GM12878 (cell line): ENCODE measurements around the gene TMUB1. TPM values are rescaled to one million over a fixed set of nuclear protein-coding genes. Genes with fewer than 3 reads are reported as not detected.

Source experiments
- ATAC-seq: fragments of 200-7000 bp; cut with Tn5 transposase; 3 replicates; pipeline ENCODE4 v1.9.1; 2020; ENCODE audit warnings: mild to moderate bottlenecking, moderate library complexity
- BruUV-seq: library from RNA; stranded (reverse); fragments of 400-500 nt; replicated peaks from 2 replicates; lab custom pipeline; 2021; lab: Mats Ljungman, UMichigan
- CTCF ChIA-PET: fragments of 300-600 bp; sonication (Branson Sonifier 250); formaldehyde crosslinking; extraction: SDS; loops from one replicate; lab custom pipeline; 2021; ENCODE audit warnings: inconsistent platforms; lab: Yijun Ruan, JAX
- POLR2A ChIA-PET: fragments of 350-600 bp; formaldehyde crosslinking; extraction: SDS; loops from one replicate; lab custom pipeline; 2021; ENCODE audit warnings: inconsistent platforms; lab: Charles Lee
- RAD21 ChIA-PET: fragments of 300-600 bp; sonication (Branson Sonifier 250); formaldehyde crosslinking; loops from one replicate; lab custom pipeline; 2023; ENCODE audit warnings: antibody characterized with exemption; ENCODE audit not compliant: unreplicated experiment; lab: Charles Lee
- SMC1A ChIA-PET: fragments of 300-600 bp; sonication (Branson Sonifier 250); formaldehyde crosslinking; loops from one replicate; lab custom pipeline; 2023; ENCODE audit not compliant: unreplicated experiment, uncharacterized antibody; lab: Charles Lee
- DNase-seq: peaks from one replicate; pipeline ENCODE4 v3.0.0-alpha.2; 2011; ENCODE audit warnings: low read depth, low spot score
- FAIRE-seq: peaks from 3 replicates; lab custom pipeline; 2011; peaks lifted over from hg19 to GRCh38; lab: Jason Lieb, UNC
- H2AFZ ChIP-seq: 2 replicates; pipeline ENCODE4 v1.6.0; 2011; ENCODE audit warnings: low read depth, low read length, control low read depth; ENCODE audit not compliant: control insufficient read depth
- H3K27ac ChIP-seq: 2 replicates; pipeline ENCODE4 v1.5.1; 2011; ENCODE audit warnings: control low read depth; ENCODE audit not compliant: control insufficient read depth, insufficient read depth
- H3K27me3 ChIP-seq, 2 experiments: replicated peaks in 1 of 2; 2 replicates each; pipeline versions ENCODE4 v1.6.0 to v1.6.1; 2011; ENCODE audit warnings: low read length in 1 of 2; ENCODE audit not compliant: control insufficient read depth in 2 of 2, insufficient read depth in 2 of 2
- H3K36me3 ChIP-seq, 2 experiments: 2 replicates each; pipeline ENCODE4 v1.5.1; 2011; ENCODE audit warnings: low read length in 1 of 2; ENCODE audit not compliant: control insufficient read depth in 2 of 2, insufficient read depth in 2 of 2
- H3K4me1 ChIP-seq: 2 replicates; pipeline ENCODE4 v1.6.1; 2011; ENCODE audit warnings: mild to moderate bottlenecking, low read length, moderate library complexity, mixed read lengths; ENCODE audit not compliant: control insufficient read depth, insufficient read depth
- H3K4me2 ChIP-seq: 2 replicates; pipeline ENCODE4 v1.6.0; 2011; ENCODE audit warnings: control low read depth; ENCODE audit not compliant: control insufficient read depth, insufficient read depth
- H3K4me3 ChIP-seq: fragments of 200-600 bp; sonication (generic); 2 replicates; pipeline ENCODE4 v1.5.1; 2016
- H3K79me2 ChIP-seq: 2 replicates; pipeline ENCODE4 v1.6.0; 2011; ENCODE audit warnings: low read length; ENCODE audit not compliant: control insufficient read depth, insufficient read depth
- H3K9ac ChIP-seq: 2 replicates; pipeline ENCODE4 v1.8.0; 2011; ENCODE audit warnings: low read length, control low read depth, mixed read lengths; ENCODE audit not compliant: control insufficient read depth, insufficient read depth
- H3K9me3 ChIP-seq: replicated peaks from 3 replicates; pipeline ENCODE4 v1.5.1; 2011; ENCODE audit warnings: mild to moderate bottlenecking, low read length; ENCODE audit not compliant: control insufficient read depth, insufficient read depth
- H4K20me1 ChIP-seq: 2 replicates; pipeline ENCODE4 v1.6.0; 2011; ENCODE audit not compliant: control insufficient read depth, insufficient read depth
- ASH2L ChIP-seq: fragments of 300-600, 200-600 bp; sonication (generic); IDR thresholded peaks from 2 replicates; pipeline ENCODE4 v1.6.1; 2017; ENCODE audit warnings: low read depth, mild to moderate bottlenecking, borderline replicate concordance
- CBX3 ChIP-seq: fragments of 200-600 bp; sonication (generic); IDR thresholded peaks from 2 replicates; pipeline ENCODE4 v1.6.1; 2016; ENCODE audit warnings: low read depth, borderline replicate concordance
- CHD4 ChIP-seq: fragments of 200-600 bp; sonication (generic); IDR thresholded peaks from 2 replicates; pipeline ENCODE4 v1.6.1; 2016; ENCODE audit warnings: mild to moderate bottlenecking
- EED ChIP-seq: sonication (generic); IDR thresholded peaks from 2 replicates; pipeline ENCODE4 v1.6.1; 2016; ENCODE audit warnings: antibody characterized with exemption, low read depth
- FOXK2 ChIP-seq: fragments of 450-650 bp; IDR thresholded peaks from 2 replicates; pipeline ENCODE4 v1.6.1; 2017; ENCODE audit warnings: mild to moderate bottlenecking, moderate library complexity
- JUND ChIP-seq: IDR thresholded peaks from 2 replicates; pipeline ENCODE4 v1.6.1; 2012; ENCODE audit warnings: low read depth, mild to moderate bottlenecking, low read length, improper control_type of control experiment, moderate library complexity
- KAT2A ChIP-seq: conservative IDR thresholded peaks from 2 replicates; pipeline ENCODE4 v1.6.1; 2011; ENCODE audit warnings: low read depth, low read length; ENCODE audit not compliant: control insufficient read depth
- MXI1 ChIP-seq: fragments of 150-350 bp; IDR thresholded peaks from 2 replicates; pipeline ENCODE4 v1.6.1; 2011; ENCODE audit warnings: low read depth, mild to moderate bottlenecking, inconsistent platforms, low read length, improper control_type of control experiment
- PML ChIP-seq: IDR thresholded peaks from 2 replicates; pipeline ENCODE4 v1.6.1; 2012; ENCODE audit warnings: low read length, inconsistent platforms
- POLR2AphosphoS5 ChIP-seq: IDR thresholded peaks from 2 replicates; pipeline ENCODE4 v1.6.1; 2011; ENCODE audit warnings: mild to moderate bottlenecking, low read length, inconsistent platforms
- RAD21 ChIP-seq: IDR thresholded peaks from 2 replicates; pipeline ENCODE4 v1.6.1; 2011; ENCODE audit warnings: mild to moderate bottlenecking, low read depth, low read length, moderate library complexity; ENCODE audit not compliant: insufficient read depth
- RCOR1 ChIP-seq: conservative IDR thresholded peaks from 2 replicates; pipeline ENCODE4 v1.6.1; 2012; ENCODE audit warnings: low read depth, low read length, improper control_type of control experiment
- SPI1 ChIP-seq: IDR thresholded peaks from 2 replicates; pipeline ENCODE4 v1.6.1; 2011; ENCODE audit warnings: low read depth, mild to moderate bottlenecking, low read length, moderate library complexity, borderline replicate concordance; ENCODE audit not compliant: insufficient read depth
- TBL1XR1 ChIP-seq: IDR thresholded peaks from 2 replicates; pipeline ENCODE4 v1.6.1; 2012; ENCODE audit warnings: low read depth, low read length, improper control_type of control experiment
- TCF7 ChIP-seq: IDR thresholded peaks from 2 replicates; pipeline ENCODE4 v1.6.1; 2014; ENCODE audit warnings: antibody characterized with exemption, borderline replicate concordance
- WGBS: methylation state at CpG from one replicate; pipeline ENCODE4 v1.1.6; 2016; ENCODE audit warnings: low lambda C conversion rate; ENCODE audit not compliant: insufficient replicate concordance, insufficient coverage; ENCODE audit errors: missing lambda C conversion rate; 5-methylcytosine and 5-hydroxymethylcytosine counted together
- in situ Hi-C: fragments of 300-500 bp; cut with MboI; formaldehyde crosslinking; loops from 9 replicates; pipeline ENCODE4 v1.14.3; 2018; ENCODE audit warnings: mixed read lengths
- intact Hi-C: fragments of 100-400 bp; cut with micrococcal nuclease; formaldehyde crosslinking; loops from one replicate; pipeline ENCODE4 v1.14.2; 2022; ENCODE audit not compliant: unreplicated experiment
- polyA plus RNA-seq, 11 experiments: library from polyadenylated mRNA; depleted of rRNA in 4 of 11; unstranded in 6 of 11; stranded (reverse) in 5 of 11; fragments of >200 nt; fragmentation: Nextera tagmentation in 4 of 11; fragmentation: Illumina TruSeq in 1 of 11; extraction: Ambion mirVana in 4 of 11; extraction: Trizol in 1 of 11; gene quantifications; 1 replicate in 1 of 11; 2 replicates in 10 of 11; pipeline versions ENCODE4 v1.2.1 to v1.2.3, GENCODE V29; 2011 to 2016; ENCODE audit warnings: inconsistent platforms in 2 of 11, missing spikeins in 2 of 11, low read depth in 1 of 11
- total RNA-seq, 4 experiments: library from RNA; depleted of rRNA in 3 of 4; stranded (reverse); fragments of >200 nt in 3 of 4; fragmentation: Illumina TruSeq in 1 of 4; extraction: Trizol in 1 of 4; gene quantifications; 2 replicates each; pipeline versions ENCODE4 v1.2.1 to v1.2.3, GENCODE V29; 2013 to 2021
- TF ChIP-seq, protein P1 (sequence below): fragments of 450-650 bp; IDR thresholded peaks from 2 replicates; pipeline ENCODE4 v1.6.1; 2016; ENCODE audit warnings: mild to moderate bottlenecking, moderate library complexity, borderline replicate concordance
- TF ChIP-seq, protein P2 (sequence below): IDR thresholded peaks from 2 replicates; pipeline ENCODE4 v1.6.1; 2011; ENCODE audit warnings: borderline replicate concordance, low read depth, mild to moderate bottlenecking, moderate library complexity, mixed read lengths, low read length; ENCODE audit not compliant: insufficient read depth; ENCODE audit errors: extremely low read length

The TMUB1 gene
- total and polyA plus RNA-seq, 10 of the 15 experiments (the other 5 are each of a cell fraction or from before 2014, with no cell fraction given), result 0.27 to 79.5 (median 41.3) TPM; not detected in 1

GRCh38 chr7:151089893-151090730 lies 6.8 kb upstream of the TMUB1 start:
- ChIA-PET CTCF (interaction anchor here (0.8 to 2.5 kb wide), 9 partner anchors 8 to 154 kb away, joined by 3 to 13 read pairs (median 4); no protein-coding TSS in a partner anchor), SMC1A (no interaction called here), RAD21 (interaction anchor here (0.9 kb wide), 1 partner anchor 30 kb away, joined by 3 read pairs; no protein-coding TSS in a partner anchor), POLR2A (interaction anchor here (0.7 to 0.8 kb wide), 2 partner anchors 9 to 51 kb away, joined by 4 to 7 read pairs; partner anchors contain the start of gene FASTK)
- Histone ChIP-seq H3K36me3 (peaks cover 0 to 2% of the 10 kb centered on the region in 2 experiments; a peak in 2 of 4 replicates), H3K4me3 (peak overlapping the region; percentile 87; the same call in 1 of the 2 replicates), H3K27me3 (no peaks in the 10 kb centered on the region), H3K9me3 (no peaks in the 10 kb centered on the region), H2AFZ (no peak overlapping the region), H3K27ac (peak overlapping the region; percentile 80; the same call in 1 of the 2 replicates), H3K4me2 (peak overlapping the region; percentile 95; the same call in 1 of the 2 replicates), H3K9ac (no peak overlapping the region; the same call in 1 of the 2 replicates), H3K79me2 (peaks cover 77% of the 10 kb centered on the region), H4K20me1 (no peaks in the 10 kb centered on the region; the same call in 1 of the 2 replicates), H3K4me1 (peaks cover 18% of the 10 kb centered on the region)
- FAIRE-seq (no peak), ATAC-seq (no peak), DNase-seq (no peak)
- 91% methylated on average over 19 of the region's 22 CpGs for WGBS
- in situ Hi-C loops, result no loop called here
- BruUV-seq, result no TSS peak
- intact Hi-C loops, result loop anchor here (2.0 kb wide), 2 partner anchors 21 to 31 kb away; partner anchors contain the start of gene SLC4A2
- TF ChIP-seq KAT2A (no peak), MXI1 (no peak), JUND (no peak), POLR2AphosphoS5 (no peak), TBL1XR1 (no peak), RCOR1 (no peak), ASH2L (no peak), CBX3 (no peak), PML (no peak), EED (no peak), RAD21 (no peak), FOXK2 (no peak), SPI1 (no peak), TCF7 (no peak), CHD4 (no peak)
- TF ChIP-seq, protein P1, sequence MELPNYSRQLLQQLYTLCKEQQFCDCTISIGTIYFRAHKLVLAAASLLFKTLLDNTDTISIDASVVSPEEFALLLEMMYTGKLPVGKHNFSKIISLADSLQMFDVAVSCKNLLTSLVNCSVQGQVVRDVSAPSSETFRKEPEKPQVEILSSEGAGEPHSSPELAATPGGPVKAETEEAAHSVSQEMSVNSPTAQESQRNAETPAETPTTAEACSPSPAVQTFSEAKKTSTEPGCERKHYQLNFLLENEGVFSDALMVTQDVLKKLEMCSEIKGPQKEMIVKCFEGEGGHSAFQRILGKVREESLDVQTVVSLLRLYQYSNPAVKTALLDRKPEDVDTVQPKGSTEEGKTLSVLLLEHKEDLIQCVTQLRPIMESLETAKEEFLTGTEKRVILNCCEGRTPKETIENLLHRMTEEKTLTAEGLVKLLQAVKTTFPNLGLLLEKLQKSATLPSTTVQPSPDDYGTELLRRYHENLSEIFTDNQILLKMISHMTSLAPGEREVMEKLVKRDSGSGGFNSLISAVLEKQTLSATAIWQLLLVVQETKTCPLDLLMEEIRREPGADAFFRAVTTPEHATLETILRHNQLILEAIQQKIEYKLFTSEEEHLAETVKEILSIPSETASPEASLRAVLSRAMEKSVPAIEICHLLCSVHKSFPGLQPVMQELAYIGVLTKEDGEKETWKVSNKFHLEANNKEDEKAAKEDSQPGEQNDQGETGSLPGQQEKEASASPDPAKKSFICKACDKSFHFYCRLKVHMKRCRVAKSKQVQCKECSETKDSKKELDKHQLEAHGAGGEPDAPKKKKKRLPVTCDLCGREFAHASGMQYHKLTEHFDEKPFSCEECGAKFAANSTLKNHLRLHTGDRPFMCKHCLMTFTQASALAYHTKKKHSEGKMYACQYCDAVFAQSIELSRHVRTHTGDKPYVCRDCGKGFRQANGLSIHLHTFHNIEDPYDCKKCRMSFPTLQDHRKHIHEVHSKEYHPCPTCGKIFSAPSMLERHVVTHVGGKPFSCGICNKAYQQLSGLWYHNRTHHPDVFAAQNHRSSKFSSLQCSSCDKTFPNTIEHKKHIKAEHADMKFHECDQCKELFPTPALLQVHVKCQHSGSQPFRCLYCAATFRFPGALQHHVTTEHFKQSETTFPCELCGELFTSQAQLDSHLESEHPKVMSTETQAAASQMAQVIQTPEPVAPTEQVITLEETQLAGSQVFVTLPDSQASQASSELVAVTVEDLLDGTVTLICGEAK, result no peak
- TF ChIP-seq, protein P2, sequence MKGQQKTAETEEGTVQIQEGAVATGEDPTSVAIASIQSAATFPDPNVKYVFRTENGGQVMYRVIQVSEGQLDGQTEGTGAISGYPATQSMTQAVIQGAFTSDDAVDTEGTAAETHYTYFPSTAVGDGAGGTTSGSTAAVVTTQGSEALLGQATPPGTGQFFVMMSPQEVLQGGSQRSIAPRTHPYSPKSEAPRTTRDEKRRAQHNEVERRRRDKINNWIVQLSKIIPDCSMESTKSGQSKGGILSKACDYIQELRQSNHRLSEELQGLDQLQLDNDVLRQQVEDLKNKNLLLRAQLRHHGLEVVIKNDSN, result no peak
